GM12878 (cell line): ENCODE data around the gene TOMM40L. TPM values are rescaled to one million over a fixed set of nuclear protein-coding genes. Genes with fewer than 3 reads are reported as not detected.

ENCODE experiments used
- ATAC-seq: fragments of 200-7000 bp; cut with Tn5 transposase; 3 replicates; pipeline ENCODE4 v1.9.1; 2020; ENCODE audit warnings: mild to moderate bottlenecking, moderate library complexity
- BruUV-seq: library from RNA; stranded (reverse); fragments of 400-500 nt; replicated peaks from 2 replicates; lab custom pipeline; 2021; lab: Mats Ljungman, UMichigan
- CTCF ChIA-PET: fragments of 300-600 bp; sonication (Branson Sonifier 250); formaldehyde crosslinking; extraction: SDS; loops from one replicate; lab custom pipeline; 2021; ENCODE audit warnings: inconsistent platforms; lab: Yijun Ruan, JAX
- POLR2A ChIA-PET: fragments of 350-600 bp; formaldehyde crosslinking; extraction: SDS; loops from one replicate; lab custom pipeline; 2021; ENCODE audit warnings: inconsistent platforms; lab: Charles Lee
- RAD21 ChIA-PET: fragments of 300-600 bp; sonication (Branson Sonifier 250); formaldehyde crosslinking; loops from one replicate; lab custom pipeline; 2023; ENCODE audit warnings: antibody characterized with exemption; ENCODE audit not compliant: unreplicated experiment; lab: Charles Lee
- SMC1A ChIA-PET: fragments of 300-600 bp; sonication (Branson Sonifier 250); formaldehyde crosslinking; loops from one replicate; lab custom pipeline; 2023; ENCODE audit not compliant: unreplicated experiment, uncharacterized antibody; lab: Charles Lee
- DNase-seq: peaks from one replicate; pipeline ENCODE4 v3.0.0-alpha.2; 2011; ENCODE audit warnings: low read depth, low spot score
- FAIRE-seq: peaks from 3 replicates; lab custom pipeline; 2011; peaks lifted over from hg19 to GRCh38; lab: Jason Lieb, UNC
- H2AFZ ChIP-seq: 2 replicates; pipeline ENCODE4 v1.6.0; 2011; ENCODE audit warnings: low read depth, low read length, control low read depth; ENCODE audit not compliant: control insufficient read depth
- H3K27ac ChIP-seq: 2 replicates; pipeline ENCODE4 v1.5.1; 2011; ENCODE audit warnings: control low read depth; ENCODE audit not compliant: control insufficient read depth, insufficient read depth
- H3K27me3 ChIP-seq, 2 experiments: replicated peaks in 1 of 2; 2 replicates each; pipeline versions ENCODE4 v1.6.0 to v1.6.1; 2011; ENCODE audit warnings: low read length in 1 of 2; ENCODE audit not compliant: control insufficient read depth in 2 of 2, insufficient read depth in 2 of 2
- H3K36me3 ChIP-seq, 2 experiments: 2 replicates each; pipeline ENCODE4 v1.5.1; 2011; ENCODE audit warnings: low read length in 1 of 2; ENCODE audit not compliant: control insufficient read depth in 2 of 2, insufficient read depth in 2 of 2
- H3K4me1 ChIP-seq: 2 replicates; pipeline ENCODE4 v1.6.1; 2011; ENCODE audit warnings: mild to moderate bottlenecking, low read length, moderate library complexity, mixed read lengths; ENCODE audit not compliant: control insufficient read depth, insufficient read depth
- H3K4me2 ChIP-seq: 2 replicates; pipeline ENCODE4 v1.6.0; 2011; ENCODE audit warnings: control low read depth; ENCODE audit not compliant: control insufficient read depth, insufficient read depth
- H3K4me3 ChIP-seq: fragments of 200-600 bp; sonication (generic); 2 replicates; pipeline ENCODE4 v1.5.1; 2016
- H3K79me2 ChIP-seq: 2 replicates; pipeline ENCODE4 v1.6.0; 2011; ENCODE audit warnings: low read length; ENCODE audit not compliant: control insufficient read depth, insufficient read depth
- H3K9ac ChIP-seq: 2 replicates; pipeline ENCODE4 v1.8.0; 2011; ENCODE audit warnings: low read length, control low read depth, mixed read lengths; ENCODE audit not compliant: control insufficient read depth, insufficient read depth
- H3K9me3 ChIP-seq: replicated peaks from 3 replicates; pipeline ENCODE4 v1.5.1; 2011; ENCODE audit warnings: mild to moderate bottlenecking, low read length; ENCODE audit not compliant: control insufficient read depth, insufficient read depth
- H4K20me1 ChIP-seq: 2 replicates; pipeline ENCODE4 v1.6.0; 2011; ENCODE audit not compliant: control insufficient read depth, insufficient read depth
- CTCF ChIP-seq, 3 experiments: IDR thresholded peaks in 2 of 3; conservative IDR thresholded peaks in 1 of 3; 2 replicates each; pipeline ENCODE4 v1.5.1; 2011; ENCODE audit warnings: low read depth in 3 of 3, low read length in 3 of 3, mild to moderate bottlenecking in 3 of 3, control low read depth in 2 of 3, moderate library complexity in 2 of 3, inconsistent platforms in 1 of 3, mixed read lengths in 1 of 3; ENCODE audit not compliant: control insufficient read depth in 2 of 3, insufficient read depth in 1 of 3; ENCODE audit errors: extremely low read depth in 1 of 3
- NFYA ChIP-seq: IDR thresholded peaks from 2 replicates; pipeline ENCODE4 v1.6.1; 2011; ENCODE audit warnings: low read depth, mild to moderate bottlenecking, low read length, improper control_type of control experiment, borderline replicate concordance
- NKRF ChIP-seq: fragments of 450-650 bp; conservative IDR thresholded peaks from 2 replicates; pipeline ENCODE4 v1.6.1; 2017; ENCODE audit warnings: mild to moderate bottlenecking, moderate library complexity
- RAD21 ChIP-seq: IDR thresholded peaks from 2 replicates; pipeline ENCODE4 v1.6.1; 2011; ENCODE audit warnings: mild to moderate bottlenecking, low read depth, low read length, moderate library complexity; ENCODE audit not compliant: insufficient read depth
- STAT1 ChIP-seq: fragments of 450-650 bp; conservative IDR thresholded peaks from 2 replicates; pipeline ENCODE4 v1.6.1; 2014; ENCODE audit warnings: antibody characterized with exemption, mild to moderate bottlenecking
- WGBS: methylation state at CpG from one replicate; pipeline ENCODE4 v1.1.6; 2016; ENCODE audit warnings: low lambda C conversion rate; ENCODE audit not compliant: insufficient replicate concordance, insufficient coverage; ENCODE audit errors: missing lambda C conversion rate; 5-methylcytosine and 5-hydroxymethylcytosine counted together
- in situ Hi-C: fragments of 300-500 bp; cut with MboI; formaldehyde crosslinking; loops from 9 replicates; pipeline ENCODE4 v1.14.3; 2018; ENCODE audit warnings: mixed read lengths
- intact Hi-C: fragments of 100-400 bp; cut with micrococcal nuclease; formaldehyde crosslinking; loops from one replicate; pipeline ENCODE4 v1.14.2; 2022; ENCODE audit not compliant: unreplicated experiment
- polyA plus RNA-seq, 11 experiments: library from polyadenylated mRNA; depleted of rRNA in 4 of 11; unstranded in 6 of 11; stranded (reverse) in 5 of 11; fragments of >200 nt; fragmentation: Nextera tagmentation in 4 of 11; fragmentation: Illumina TruSeq in 1 of 11; extraction: Ambion mirVana in 4 of 11; extraction: Trizol in 1 of 11; gene quantifications; 1 replicate in 1 of 11; 2 replicates in 10 of 11; pipeline versions ENCODE4 v1.2.1 to v1.2.3, GENCODE V29; 2011 to 2016; ENCODE audit warnings: inconsistent platforms in 2 of 11, missing spikeins in 2 of 11, low read depth in 1 of 11
- total RNA-seq, 4 experiments: library from RNA; depleted of rRNA in 3 of 4; stranded (reverse); fragments of >200 nt in 3 of 4; fragmentation: Illumina TruSeq in 1 of 4; extraction: Trizol in 1 of 4; gene quantifications; 2 replicates each; pipeline versions ENCODE4 v1.2.1 to v1.2.3, GENCODE V29; 2013 to 2021

Gene TOMM40L
- total and polyA plus RNA-seq, 10 of the 15 experiments (the other 5 are each of a cell fraction or from before 2014, with no cell fraction given), result 5.9 to 21.6 (median 15.7) TPM

GRCh38 chr1:161229896-161230295, 4.0 kb downstream of the TOMM40L start:
- H3K9me3 ChIP-seq, result no peaks in the 10 kb centered on the region
- ChIA-PET POLR2A (interaction anchor here (1.0 kb wide), 1 partner anchor 144 kb away, joined by 4 read pairs; no protein-coding TSS in a partner anchor), CTCF (interaction anchor here (0.6 to 17.1 kb wide), 13 partner anchors 9 to 807 kb away, joined by 3 to 385 read pairs (median 4); partner anchors contain the start of genes CFAP126, NDUFS2 and PPOX), SMC1A (interaction anchor here (1.0 to 6.3 kb wide), 8 partner anchors 11 to 152 kb away, joined by 3 to 62 read pairs (median 4); partner anchors contain the start of gene CFAP126), RAD21 (interaction anchor here (0.7 to 2.5 kb wide), 7 partner anchors 37 to 154 kb away, joined by 3 to 22 read pairs (median 4); no protein-coding TSS in a partner anchor)
- H3K4me3 ChIP-seq, result no peak overlapping the region
- in situ Hi-C loops (loop anchor here (5.0 kb wide), 2 partner anchors 62 to 152 kb away; no protein-coding TSS in a partner anchor), intact Hi-C loops (loop anchor here (5.0 kb wide), 1 partner anchor 77 kb away; the partner anchor contains the start of gene MPZ)
- peaks cover 3 to 4% of the 10 kb centered on the region in 2 experiments; a peak in 2 of 4 replicates for H3K36me3 ChIP-seq
- H3K9ac ChIP-seq, result no peak overlapping the region
- ATAC-seq (no peak), DNase-seq (no peak), FAIRE-seq (no peak)
- no peak overlapping the region for H2AFZ ChIP-seq
- no peak overlapping the region for H3K27ac ChIP-seq
- peaks cover 10% of the 10 kb centered on the region for H3K79me2 ChIP-seq
- no peaks in the 10 kb centered on the region for H3K27me3 ChIP-seq
- H4K20me1 ChIP-seq, result no peaks in the 10 kb centered on the region
- WGBS, result 57% methylated on average over 3 of the region's 3 CpGs
- no peak for TF ChIP-seq NFYA
- TF ChIP-seq NKRF, result no peak
- no peak for TF ChIP-seq STAT1
- TF ChIP-seq RAD21, result 0 out of 2 replicates have a peak, but pooled peaks have one; percentile 3
- peak in 1 of 3 experiments; percentile 13; a peak in 1 of 6 replicates for TF ChIP-seq CTCF (IDR thresholded peaks at IDR 0.05 in 2 of 3, conservative IDR thresholded peaks at IDR 0.05 in 1 of 3; ENCODE audit: control insufficient read depth in 2 of 3, extremely low read depth in 1 of 3, insufficient read depth in 1 of 3, low read depth in 3 of 3, low read length in 3 of 3)
- BruUV-seq, result no TSS peak
- no peak overlapping the region for H3K4me2 ChIP-seq
- H3K4me1 ChIP-seq, result peaks cover 18% of the 10 kb centered on the region
